OCI-LY7 (cell line): ENCODE results near the gene FAM193A. TPM values are rescaled to one million over a fixed set of nuclear protein-coding genes. Genes with fewer than 3 reads are reported as not detected.

Source experiments
- BruUV-seq: library from RNA; stranded (reverse); fragments of 400-500 nt; replicated peaks from 2 replicates; lab custom pipeline; 2021; lab: Mats Ljungman, UMichigan
- CTCF ChIA-PET: fragments of 300-600 bp; sonication (Branson Sonifier 250); formaldehyde crosslinking; loops from one replicate; lab custom pipeline; 2022; ENCODE audit warnings: antibody characterized with exemption; ENCODE audit not compliant: unreplicated experiment; lab: Charles Lee
- POLR2A ChIA-PET: fragments of 300-600 bp; sonication (Branson Sonifier 250); formaldehyde crosslinking; loops from one replicate; lab custom pipeline; 2022; ENCODE audit warnings: antibody characterized with exemption; lab: Charles Lee
- DNase-seq: peaks from one replicate; pipeline ENCODE4 v3.0.0-alpha.2; 2015; ENCODE audit warnings: low spot score
- H2AFZ ChIP-seq: fragments of 200-600 bp; sonication (generic), shearing (Covaris generic); 2 replicates; pipeline ENCODE4 v1.6.1; 2014; ENCODE audit warnings: mild to moderate bottlenecking, antibody characterized with exemption, low read length, moderate library complexity
- H3K27ac ChIP-seq: fragments of 200-600 bp; sonication (generic); 2 replicates; pipeline ENCODE4 v1.5.1; 2014; ENCODE audit warnings: mixed run types, low read depth, mild to moderate bottlenecking, moderate library complexity, low read length, inconsistent platforms; ENCODE audit not compliant: poor library complexity, severe bottlenecking
- H3K36me3 ChIP-seq: fragments of 200-600 bp; sonication (generic); 2 replicates; pipeline ENCODE4 v1.6.1; 2014; ENCODE audit warnings: mild to moderate bottlenecking, antibody characterized with exemption, low read length, moderate library complexity, mixed read lengths; ENCODE audit not compliant: insufficient read depth
- H3K4me1 ChIP-seq: fragments of 200-600 bp; sonication (generic); 2 replicates; pipeline ENCODE4 v1.5.1; 2014; ENCODE audit warnings: mild to moderate bottlenecking, low read length; ENCODE audit not compliant: insufficient read depth, poor library complexity, severe bottlenecking
- H3K4me2 ChIP-seq: fragments of 200-600 bp; sonication (generic); 2 replicates; pipeline ENCODE4 v1.6.1; 2014; ENCODE audit warnings: mild to moderate bottlenecking, low read length
- H3K4me3 ChIP-seq: fragments of 200-600 bp; sonication (generic); 2 replicates; pipeline ENCODE4 v1.5.1; 2014; ENCODE audit warnings: mild to moderate bottlenecking, low read depth, low read length; ENCODE audit not compliant: poor library complexity, severe bottlenecking
- H3K79me2 ChIP-seq: fragments of 200-600 bp; sonication (generic); 2 replicates; pipeline ENCODE4 v1.6.1; 2016; ENCODE audit warnings: low read depth, mild to moderate bottlenecking, low read length, moderate library complexity, mixed read lengths; ENCODE audit not compliant: insufficient read depth
- H3K9me2 ChIP-seq: fragments of 200-600 bp; sonication (generic); 2 replicates; pipeline ENCODE4 v1.6.1; 2016; ENCODE audit warnings: mild to moderate bottlenecking, low read length, mixed read lengths; ENCODE audit not compliant: insufficient read depth
- H3K9me3 ChIP-seq: fragments of 200-600 bp; sonication (generic); 2 replicates; pipeline ENCODE4 v1.6.1; 2014; ENCODE audit warnings: mild to moderate bottlenecking, mixed run types, low read length, mixed read lengths
- H4K20me1 ChIP-seq: fragments of 200-600 bp; sonication (generic); 2 replicates; pipeline ENCODE4 v1.6.1; 2014; ENCODE audit warnings: mild to moderate bottlenecking, antibody characterized with exemption, low read length, moderate library complexity, mixed read lengths; ENCODE audit not compliant: insufficient read depth
- CTCF ChIP-seq: fragments of 200-600 bp; sonication (generic); conservative IDR thresholded peaks from 2 replicates; pipeline ENCODE4 v1.5.1; 2014; ENCODE audit warnings: mild to moderate bottlenecking, antibody characterized with exemption, low read length, moderate library complexity, mixed read lengths
- EZH2phosphoT487 ChIP-seq: fragments of 200-600 bp; sonication (generic); IDR thresholded peaks from 2 replicates; pipeline ENCODE4 v1.6.1; 2018; ENCODE audit warnings: low read depth, borderline replicate concordance, mild to moderate bottlenecking, mixed run types, antibody characterized with exemption, low read length, moderate library complexity, mixed read lengths
- intact Hi-C: fragments of 100-400 bp; cut with micrococcal nuclease; formaldehyde crosslinking; loops from one replicate; pipeline ENCODE4 v1.10.0; 2022; ENCODE audit not compliant: unreplicated experiment
- total RNA-seq, 2 experiments: library from RNA; depleted of rRNA in 1 of 2; stranded (reverse); fragments of >200 nt in 1 of 2; shearing (Covaris generic) in 1 of 2; gene quantifications; 2 replicates each; pipeline ENCODE4 v1.2.3, GENCODE V29; 2014 to 2022

The FAM193A gene
- total RNA-seq, 2 experiments from 2014 or later: 17.8 to 36.7 TPM

DNA sequence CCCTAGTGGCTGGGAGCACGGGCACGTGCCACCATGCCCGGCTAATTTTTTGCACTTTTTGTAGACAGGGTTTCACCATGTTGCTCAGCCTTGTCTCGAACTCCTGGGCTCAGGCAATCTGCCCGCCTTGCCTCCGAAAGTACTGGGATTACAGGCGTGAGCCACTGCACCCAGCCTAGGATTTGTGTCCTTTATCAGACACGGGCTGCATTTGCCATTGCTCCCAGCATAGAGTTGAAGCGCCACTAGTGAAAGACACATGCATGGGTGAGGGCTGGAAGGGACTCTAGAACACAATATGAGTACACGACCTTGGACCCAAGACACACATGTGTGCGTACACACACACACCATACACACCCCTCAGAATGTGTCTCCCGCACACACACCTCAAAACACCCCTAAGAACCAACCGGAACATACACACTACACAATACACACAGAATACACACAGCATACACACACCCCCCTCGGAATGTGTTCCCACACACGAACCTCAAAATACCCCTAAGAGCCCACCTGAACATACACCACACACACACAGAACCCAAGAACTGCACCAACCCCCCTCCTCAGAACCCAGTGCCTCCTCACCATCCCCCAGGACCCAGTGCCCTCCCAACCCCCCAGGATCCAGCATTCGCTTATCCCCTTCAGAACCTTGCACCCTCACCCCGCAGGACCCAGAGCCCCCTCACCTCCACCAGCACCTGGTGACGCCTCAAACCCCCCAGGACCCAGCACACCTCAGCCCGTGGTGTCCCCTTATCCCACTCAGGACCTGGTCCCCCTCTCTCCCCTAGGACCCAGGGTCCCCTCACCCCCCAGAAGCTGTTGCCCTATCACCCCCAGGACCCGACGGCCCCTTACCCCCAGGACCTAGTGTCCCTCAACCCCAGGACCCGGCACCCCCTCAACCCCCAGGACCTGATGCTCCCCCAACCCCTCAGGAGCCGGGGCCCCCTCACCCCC lies 218.7 kb downstream of the FAM193A start:
- Histone ChIP-seq H3K9me2 (no peaks in the 10 kb centered on the region), H2AFZ (peak overlapping the region; percentile 18; the same call in 1 of the 2 replicates), H3K79me2 (peaks cover 6% of the 10 kb centered on the region; the same call in 1 of the 2 replicates), H3K4me2 (peak overlapping the region; percentile 79), H3K27ac (no peak overlapping the region), H3K36me3 (no peaks in the 10 kb centered on the region), H4K20me1 (no peaks in the 10 kb centered on the region), H3K4me3 (peak overlapping the region; percentile 94), H3K4me1 (peaks cover 12% of the 10 kb centered on the region), H3K9me3 (no peaks in the 10 kb centered on the region)
- TF ChIP-seq EZH2phosphoT487 (no peak), CTCF (no peak)
- DNase-seq: no peak
- intact Hi-C loops: no loop called here
- ChIA-PET POLR2A (interaction anchor here (1.2 kb wide), 1 partner anchor 31 kb away, joined by 3 read pairs; no protein-coding TSS in a partner anchor), CTCF (interaction anchor here (0.6 kb wide), 1 partner anchor 219 kb away, joined by 3 read pairs; no protein-coding TSS in a partner anchor)
- no TSS peak for BruUV-seq

GRCh38 chr4:2755821-2756690 lies 219.6 kb downstream of the FAM193A start, which contains the start of gene TNIP2:
TNIP2 (minus strand) TSS chr4:2756336; CDS start chr4:2756289, 47 bp downstream.
- H3K4me3 ChIP-seq: peak within 1 kb of the TSS; percentile 94
- no TSS peak for BruUV-seq
- intact Hi-C loops: no loop called here
- H3K27ac ChIP-seq: no peak within 1 kb of the TSS
- H3K9me3 ChIP-seq: no peaks in the 10 kb centered on the region
- no peaks in the 10 kb centered on the region for H3K9me2 ChIP-seq
- TF ChIP-seq EZH2phosphoT487 (no peak), CTCF (no peak)
- no peaks in the 10 kb centered on the region for H3K36me3 ChIP-seq
- no peaks in the 10 kb centered on the region for H4K20me1 ChIP-seq
- peaks cover 12% of the 10 kb centered on the region for H3K4me1 ChIP-seq
- DNase-seq: peak; percentile 80
- ChIA-PET CTCF (interaction anchor here (0.6 kb wide), 1 partner anchor 220 kb away, joined by 3 read pairs; no protein-coding TSS in a partner anchor), POLR2A (interaction anchor here (1.2 kb wide), 1 partner anchor 30 kb away, joined by 3 read pairs; no protein-coding TSS in a partner anchor)
- peaks cover 6% of the 10 kb centered on the region; the same call in 1 of the 2 replicates for H3K79me2 ChIP-seq
- peak within 1 kb of the TSS; percentile 64; the same call in 1 of the 2 replicates for H2AFZ ChIP-seq
- peak within 1 kb of the TSS; percentile 79 for H3K4me2 ChIP-seq
